Gastroesophageal sphincter (tissue), 4 donors: ENCODE measurements around the gene AGBL4. TPM values are rescaled to one million over a fixed set of nuclear protein-coding genes. Genes with fewer than 3 reads are reported as not detected.

Experiments used
- ATAC-seq: fragments of 150-250 bp; one replicate; pipeline ENCODE4 v1.9.1; 2016; ENCODE audit warnings: mild to moderate bottlenecking, moderate library complexity
- H3K27ac ChIP-seq, 4 donors: fragments of 200-600 bp; sonication (generic) in 3 of 4; 1 replicate in 3 of 4; 2 replicates in 1 of 4; pipeline ENCODE4 v1.5.1; 2016 to 2019
- H3K27me3 ChIP-seq: fragments of 200-600 bp; sonication (generic); one replicate; pipeline ENCODE4 v1.5.1; 2019
- H3K36me3 ChIP-seq, 2 donors: fragments of 200-600 bp; sonication (generic); one replicate each; pipeline ENCODE4 v1.5.1; 2019; ENCODE audit warnings: control low read depth in 1 of 2
- H3K4me1 ChIP-seq, 3 donors: fragments of 200-600 bp; sonication (generic); 1 replicate in 2 of 3; 2 replicates in 1 of 3; pipeline ENCODE4 v1.5.1; 2016 to 2019; ENCODE audit warnings: control low read depth in 2 of 3
- H3K4me3 ChIP-seq, 2 donors: fragments of 200-600 bp; sonication (generic); one replicate each; pipeline ENCODE4 v1.5.1; 2019; ENCODE audit warnings: mild to moderate bottlenecking in 1 of 2, moderate library complexity in 1 of 2
- H3K9me3 ChIP-seq, 3 donors: fragments of 200-600 bp; sonication (generic); one replicate each; pipeline ENCODE4 v1.5.1; 2017 to 2019; ENCODE audit warnings: control low read depth in 2 of 3
- CTCF ChIP-seq, 4 experiments: fragments of 200-600 bp in 2 of 4; fragments of 450-650 bp in 2 of 4; sonication (generic) in 1 of 4; IDR thresholded peaks; one replicate each; pipeline ENCODE4 v1.5.1; 2017 to 2019; ENCODE audit warnings: antibody characterized with exemption in 4 of 4, mild to moderate bottlenecking in 2 of 4, moderate library complexity in 2 of 4
- EP300 ChIP-seq: sonication (generic); formaldehyde crosslinking; IDR thresholded peaks from one replicate; pipeline ENCODE4 v1.6.1; 2017; ENCODE audit warnings: antibody characterized with exemption, mild to moderate bottlenecking
- POLR2A ChIP-seq, 2 donors: fragments of 450-650 bp; IDR thresholded peaks; one replicate each; pipeline ENCODE4 v1.6.1; 2017; ENCODE audit warnings: antibody characterized with exemption in 2 of 2, mild to moderate bottlenecking in 2 of 2, moderate library complexity in 1 of 2
- POLR2AphosphoS5 ChIP-seq: sonication (generic); formaldehyde crosslinking; IDR thresholded peaks from one replicate; pipeline ENCODE4 v1.6.1; 2017; ENCODE audit warnings: antibody characterized with exemption
- WGBS, 2 donors: methylation state at CpG; one replicate each; pipeline ENCODE4 v1.1.5; 2018; ENCODE audit warnings: low coverage in 1 of 2; 5-methylcytosine and 5-hydroxymethylcytosine counted together
- total RNA-seq, 4 donors: library from RNA; depleted of rRNA; stranded (reverse); fragments of >200 nt; gene quantifications; one replicate each; pipeline ENCODE4 v1.1.0, GENCODE V29; 2016

The AGBL4 gene
- total RNA-seq, 4 donors from 2014 or later = 1.6 TPM; not detected in 3

GRCh38 chr1:49686107-49686506, 337.6 kb downstream of the AGBL4 start:
- Histone ChIP-seq H3K9me3 (peaks cover 0 to 26% (median 0%) of the 10 kb centered on the region in 3 donors), H3K36me3 (no peaks in the 10 kb centered on the region), H3K27ac (no peak overlapping the region), H3K4me1 (no peaks in the 10 kb centered on the region), H3K27me3 (no peaks in the 10 kb centered on the region), H3K4me3 (no peak overlapping the region)
- TF ChIP-seq POLR2AphosphoS5 (no peak), POLR2A (IDR thresholded peaks at IDR 0.05) (no peak), CTCF (IDR thresholded peaks at IDR 0.05) (no peak), EP300 (no peak)
- no peak for ATAC-seq
- WGBS, 2 donors = 75% methylated on average over 2 of the region's 3 CpGs; no CpG with 5 or more reads in 1 of the 2 donors

- Histone ChIP-seq H3K36me3 (no peaks in the 10 kb centered on the region), H3K27ac (no peak overlapping the region), H3K4me1 (no peaks in the 10 kb centered on the region), H3K4me3 (no peak overlapping the region), H3K9me3 (peaks cover 0 to 7% (median 0%) of the 10 kb centered on the region in 3 donors), H3K27me3 (no peaks in the 10 kb centered on the region)
- WGBS, 2 donors = 45 to 57% methylated on average over 2 of the region's 2 CpGs
- ATAC-seq = no peak
- no peak for TF ChIP-seq POLR2AphosphoS5
- no peak for TF ChIP-seq EP300
- TF ChIP-seq CTCF (IDR thresholded peaks at IDR 0.05) = no peak
- TF ChIP-seq POLR2A (IDR thresholded peaks at IDR 0.05) = no peak
Measured at GRCh38 chr1:49677706-49678105, 346.0 kb downstream of the AGBL4 start.

GRCh38 chr1:49651136-49651535, 372.6 kb downstream of the AGBL4 start:
- Histone ChIP-seq H3K9me3 (peaks cover 0 to 28% (median 0%) of the 10 kb centered on the region in 3 donors), H3K36me3 (no peaks in the 10 kb centered on the region), H3K27me3 (no peaks in the 10 kb centered on the region), H3K4me3 (no peak overlapping the region), H3K27ac (no peak overlapping the region), H3K4me1 (no peaks in the 10 kb centered on the region)
- no peak for ATAC-seq
- TF ChIP-seq EP300 = no peak
- no peak for TF ChIP-seq POLR2AphosphoS5
- TF ChIP-seq POLR2A (IDR thresholded peaks at IDR 0.05) = no peak
- no peak for TF ChIP-seq CTCF (IDR thresholded peaks at IDR 0.05)
- no CpG with 5 or more reads among the region's 3 CpGs for WGBS, 2 donors

GRCh38 chr1:49630156-49630555, 393.6 kb downstream of the AGBL4 start:
- no peaks in the 10 kb centered on the region for H3K36me3 ChIP-seq
- no peak overlapping the region for H3K27ac ChIP-seq
- no peaks in the 10 kb centered on the region for H3K27me3 ChIP-seq
- no peak for TF ChIP-seq POLR2A (IDR thresholded peaks at IDR 0.05)
- no peak for TF ChIP-seq EP300
- no peaks in the 10 kb centered on the region for H3K9me3 ChIP-seq
- WGBS, 2 donors = 66 to 93% methylated on average over 2 of the region's 2 CpGs
- H3K4me1 ChIP-seq = no peaks in the 10 kb centered on the region
- H3K4me3 ChIP-seq = no peak overlapping the region
- ATAC-seq = no peak

- H3K4me1 ChIP-seq = no peaks in the 10 kb centered on the region
- H3K27me3 ChIP-seq = no peaks in the 10 kb centered on the region
- no peaks in the 10 kb centered on the region for H3K9me3 ChIP-seq
- no peak for TF ChIP-seq CTCF (IDR thresholded peaks at IDR 0.05)
- no peak for TF ChIP-seq EP300
- TF ChIP-seq POLR2AphosphoS5 = no peak
- no peak for TF ChIP-seq POLR2A (IDR thresholded peaks at IDR 0.05)
- H3K27ac ChIP-seq = no peak overlapping the region
- H3K36me3 ChIP-seq = no peaks in the 10 kb centered on the region
- 90 to 100% methylated on average over 2 to 3 of the region's 3 CpGs for WGBS, 2 donors
- no peak overlapping the region for H3K4me3 ChIP-seq
- no peak for ATAC-seq
Measured at GRCh38 chr1:49627781-49628180, 396.0 kb downstream of the AGBL4 start.
